C4-2B (cell line): Measurements from ENCODE around the gene POLE.
A peak's percentile ranks its signal among the peaks of the same experiment; 100 is the strongest.

Source experiments
- H3K27ac ChIP-seq: fragments of 450-650 bp; 2 replicates; pipeline ENCODE4 v1.5.1; 2017
- ZFX ChIP-seq: fragments of 450-650 bp; IDR thresholded peaks from 2 replicates; pipeline ENCODE4 v1.6.1; 2017
- TF ChIP-seq, protein P1 (sequence below): fragments of 450-650 bp; conservative IDR thresholded peaks from 2 replicates; pipeline ENCODE4 v1.5.1; 2017; ENCODE audit warnings: mild to moderate bottlenecking

The POLE gene

DNA sequence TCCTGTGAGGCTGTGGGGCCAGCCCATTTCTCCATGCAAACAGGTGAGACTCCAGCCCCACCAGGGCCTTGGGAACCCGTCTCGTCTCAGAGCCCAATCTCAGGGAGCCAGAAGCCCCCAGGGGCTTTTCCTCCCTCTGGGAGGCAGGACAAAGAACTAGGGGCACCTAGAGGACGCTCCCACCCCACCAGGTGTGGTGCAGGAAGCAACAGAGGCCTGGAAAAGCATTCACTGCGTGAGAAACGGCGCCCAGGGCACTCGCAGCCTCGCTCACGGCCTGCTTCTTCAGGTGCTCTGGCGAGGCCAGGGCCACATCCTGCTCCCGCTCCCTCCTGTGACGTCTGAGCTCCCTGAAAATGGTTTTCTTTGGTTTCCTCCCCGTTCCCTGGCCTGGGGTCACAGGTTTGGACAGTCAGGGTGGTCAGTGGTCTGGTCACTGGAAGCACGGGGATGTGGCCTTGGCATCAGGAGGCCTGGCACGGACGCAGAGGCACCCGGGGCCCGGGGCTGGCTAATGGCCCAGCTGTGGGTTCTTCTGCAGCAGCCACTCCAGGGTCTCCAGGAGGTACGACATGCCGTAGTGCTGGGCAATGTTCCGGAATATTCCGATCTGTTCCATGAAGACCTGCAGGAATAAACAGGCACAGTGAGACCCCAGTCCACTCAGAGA, 62.8 kb downstream of the POLE start:
- H3K27ac ChIP-seq, result peak overlapping the region; percentile 79
- TF ChIP-seq ZFX, result no peak
- TF ChIP-seq, protein P1, sequence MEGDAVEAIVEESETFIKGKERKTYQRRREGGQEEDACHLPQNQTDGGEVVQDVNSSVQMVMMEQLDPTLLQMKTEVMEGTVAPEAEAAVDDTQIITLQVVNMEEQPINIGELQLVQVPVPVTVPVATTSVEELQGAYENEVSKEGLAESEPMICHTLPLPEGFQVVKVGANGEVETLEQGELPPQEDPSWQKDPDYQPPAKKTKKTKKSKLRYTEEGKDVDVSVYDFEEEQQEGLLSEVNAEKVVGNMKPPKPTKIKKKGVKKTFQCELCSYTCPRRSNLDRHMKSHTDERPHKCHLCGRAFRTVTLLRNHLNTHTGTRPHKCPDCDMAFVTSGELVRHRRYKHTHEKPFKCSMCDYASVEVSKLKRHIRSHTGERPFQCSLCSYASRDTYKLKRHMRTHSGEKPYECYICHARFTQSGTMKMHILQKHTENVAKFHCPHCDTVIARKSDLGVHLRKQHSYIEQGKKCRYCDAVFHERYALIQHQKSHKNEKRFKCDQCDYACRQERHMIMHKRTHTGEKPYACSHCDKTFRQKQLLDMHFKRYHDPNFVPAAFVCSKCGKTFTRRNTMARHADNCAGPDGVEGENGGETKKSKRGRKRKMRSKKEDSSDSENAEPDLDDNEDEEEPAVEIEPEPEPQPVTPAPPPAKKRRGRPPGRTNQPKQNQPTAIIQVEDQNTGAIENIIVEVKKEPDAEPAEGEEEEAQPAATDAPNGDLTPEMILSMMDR, result no peak

- peak overlapping the region; percentile 79 for H3K27ac ChIP-seq
- TF ChIP-seq, protein P1, result no peak
- peak; percentile 39; the same call in 1 of the 2 replicates for TF ChIP-seq ZFX
Measured at GRCh38 chr12:132623072-132623869, 63.9 kb downstream of the POLE start.

DNA sequence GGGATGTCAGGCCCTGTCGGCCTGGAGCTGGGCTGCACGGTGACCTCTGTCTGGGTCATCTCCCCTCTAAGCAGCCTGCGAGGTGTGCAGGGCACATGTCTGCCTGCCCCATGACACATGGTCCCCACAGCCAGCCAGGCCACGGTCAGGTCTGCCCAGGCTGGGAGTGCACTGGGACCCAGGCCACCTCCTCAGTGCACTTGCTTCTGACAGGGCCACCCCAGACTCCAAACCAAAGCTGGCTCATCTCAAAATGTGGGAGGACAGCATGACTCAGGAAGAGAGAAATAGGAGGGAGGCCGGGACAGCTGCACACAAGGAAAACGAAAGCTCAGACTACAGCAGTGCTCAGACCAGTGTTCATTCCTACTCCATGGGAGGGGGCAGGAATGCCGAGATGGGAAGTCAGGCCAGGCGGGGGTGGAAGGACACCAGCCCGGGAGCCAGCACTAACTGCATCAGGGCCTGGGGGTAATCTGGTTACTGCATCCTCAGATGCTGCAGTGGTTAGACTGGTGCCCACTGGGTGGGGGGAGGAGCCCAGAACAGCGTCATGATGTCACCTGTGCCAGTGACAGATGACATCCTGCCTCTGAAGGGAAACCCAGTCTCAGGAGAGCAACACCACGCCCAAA, 64.6 kb downstream of the POLE start:
- TF ChIP-seq, protein P1, result no peak
- no peak for TF ChIP-seq ZFX
- H3K27ac ChIP-seq, result peak overlapping the region; percentile 79

GRCh38 chr12:132621657-132622435, 65.3 kb downstream of the POLE start:
- peak overlapping the region; percentile 79 for H3K27ac ChIP-seq

GRCh38 chr12:132620899-132621656, 66.1 kb downstream of the POLE start:
- no peak for TF ChIP-seq ZFX
- TF ChIP-seq, protein P1, result no peak
- H3K27ac ChIP-seq, result peak overlapping the region; percentile 79; the same call in 1 of the 2 replicates

More at GRCh38 chr12:132621657-132622435, 65.3 kb downstream of the POLE start:
- TF ChIP-seq, protein P1, result no peak
- no peak for TF ChIP-seq ZFX

DNA sequence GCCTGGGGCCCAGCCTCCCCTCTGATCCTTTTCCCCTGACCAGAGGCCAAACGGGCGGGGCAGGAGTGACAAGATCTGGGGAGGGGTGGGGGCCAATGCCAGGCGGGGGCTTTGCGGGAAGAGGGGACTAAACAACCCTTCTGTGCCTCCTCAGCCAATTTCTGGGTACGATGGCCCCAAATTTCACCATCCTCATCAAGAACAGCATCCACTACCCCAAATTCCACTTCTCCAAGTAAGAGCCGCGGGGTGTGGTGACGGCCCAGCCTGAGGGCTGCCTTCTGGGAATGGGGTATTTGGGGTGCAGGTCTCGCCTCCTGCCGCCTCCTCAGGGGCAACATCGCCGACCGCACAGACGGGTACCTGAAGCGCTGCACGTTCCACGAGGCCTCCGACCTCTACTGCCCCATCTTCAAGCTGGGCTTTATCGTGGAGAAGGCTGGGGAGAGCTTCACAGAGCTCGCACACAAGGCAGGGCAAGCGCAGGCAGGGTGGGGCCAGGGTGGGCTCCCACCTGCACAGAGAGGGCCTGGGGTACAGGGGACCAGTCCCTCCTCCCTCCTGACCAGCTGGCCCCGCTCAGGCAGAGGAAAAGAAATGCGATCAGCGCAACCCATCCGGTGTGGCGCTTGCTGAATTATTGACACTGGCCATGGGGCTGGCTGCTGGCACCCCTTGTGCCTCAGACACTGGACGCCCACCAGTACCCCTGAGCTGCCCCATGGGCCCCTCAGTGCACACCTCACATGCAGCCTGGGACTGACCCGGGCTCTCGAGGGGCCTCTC, 66.8 kb downstream of the POLE start:
- H3K27ac ChIP-seq, result no peak overlapping the region
- TF ChIP-seq, protein P1, result no peak
- TF ChIP-seq ZFX, result no peak
